ENCODE results near the gene FAM174B.

The FAM174B gene

DNA sequence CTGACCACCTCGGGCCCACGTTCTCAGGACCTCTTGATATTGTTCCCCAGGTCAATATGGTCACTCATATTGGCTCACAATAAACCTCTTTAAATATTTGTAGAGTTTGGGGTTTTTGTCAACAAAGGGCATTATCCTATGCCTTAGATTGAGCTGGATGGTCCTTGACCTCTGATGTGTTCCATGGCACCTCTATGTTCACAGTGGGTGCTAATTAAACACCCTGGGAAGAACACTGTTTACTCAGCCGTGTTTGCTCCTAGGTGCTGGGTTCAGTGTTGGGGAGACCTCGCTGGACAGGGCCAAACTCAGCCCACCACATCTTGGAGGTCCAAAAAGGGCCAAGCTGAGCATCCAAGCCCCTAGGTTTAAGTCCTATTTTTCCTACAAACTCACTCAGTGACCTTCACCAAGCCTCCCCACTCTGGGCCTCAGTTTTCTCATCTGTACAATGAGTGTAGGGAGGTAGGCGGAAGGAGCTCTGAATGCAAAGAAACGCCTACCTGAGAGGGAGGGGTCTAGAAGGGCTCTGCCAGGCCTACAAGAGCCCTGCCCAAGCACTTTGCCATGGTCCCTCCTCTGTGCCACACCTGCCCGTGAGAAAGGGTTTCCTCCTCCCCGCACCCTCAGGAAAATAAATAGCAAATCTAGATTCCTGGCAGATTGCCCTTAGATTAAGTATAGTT is 7.2 kb downstream of the FAM174B start:
- H3K4me3 ChIP-seq (replicated peaks; ENCODE audit: low read depth, low read length) = no peak overlapping the region
- TF ChIP-seq, protein P1, sequence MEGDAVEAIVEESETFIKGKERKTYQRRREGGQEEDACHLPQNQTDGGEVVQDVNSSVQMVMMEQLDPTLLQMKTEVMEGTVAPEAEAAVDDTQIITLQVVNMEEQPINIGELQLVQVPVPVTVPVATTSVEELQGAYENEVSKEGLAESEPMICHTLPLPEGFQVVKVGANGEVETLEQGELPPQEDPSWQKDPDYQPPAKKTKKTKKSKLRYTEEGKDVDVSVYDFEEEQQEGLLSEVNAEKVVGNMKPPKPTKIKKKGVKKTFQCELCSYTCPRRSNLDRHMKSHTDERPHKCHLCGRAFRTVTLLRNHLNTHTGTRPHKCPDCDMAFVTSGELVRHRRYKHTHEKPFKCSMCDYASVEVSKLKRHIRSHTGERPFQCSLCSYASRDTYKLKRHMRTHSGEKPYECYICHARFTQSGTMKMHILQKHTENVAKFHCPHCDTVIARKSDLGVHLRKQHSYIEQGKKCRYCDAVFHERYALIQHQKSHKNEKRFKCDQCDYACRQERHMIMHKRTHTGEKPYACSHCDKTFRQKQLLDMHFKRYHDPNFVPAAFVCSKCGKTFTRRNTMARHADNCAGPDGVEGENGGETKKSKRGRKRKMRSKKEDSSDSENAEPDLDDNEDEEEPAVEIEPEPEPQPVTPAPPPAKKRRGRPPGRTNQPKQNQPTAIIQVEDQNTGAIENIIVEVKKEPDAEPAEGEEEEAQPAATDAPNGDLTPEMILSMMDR (IDR thresholded peaks at IDR 0.05; ENCODE audit: insufficient read depth, low read length, poor library complexity, severe bottlenecking) = no peak
- no peak for DNase-seq (ENCODE audit: extremely low read depth, insufficient read length)

DNA sequence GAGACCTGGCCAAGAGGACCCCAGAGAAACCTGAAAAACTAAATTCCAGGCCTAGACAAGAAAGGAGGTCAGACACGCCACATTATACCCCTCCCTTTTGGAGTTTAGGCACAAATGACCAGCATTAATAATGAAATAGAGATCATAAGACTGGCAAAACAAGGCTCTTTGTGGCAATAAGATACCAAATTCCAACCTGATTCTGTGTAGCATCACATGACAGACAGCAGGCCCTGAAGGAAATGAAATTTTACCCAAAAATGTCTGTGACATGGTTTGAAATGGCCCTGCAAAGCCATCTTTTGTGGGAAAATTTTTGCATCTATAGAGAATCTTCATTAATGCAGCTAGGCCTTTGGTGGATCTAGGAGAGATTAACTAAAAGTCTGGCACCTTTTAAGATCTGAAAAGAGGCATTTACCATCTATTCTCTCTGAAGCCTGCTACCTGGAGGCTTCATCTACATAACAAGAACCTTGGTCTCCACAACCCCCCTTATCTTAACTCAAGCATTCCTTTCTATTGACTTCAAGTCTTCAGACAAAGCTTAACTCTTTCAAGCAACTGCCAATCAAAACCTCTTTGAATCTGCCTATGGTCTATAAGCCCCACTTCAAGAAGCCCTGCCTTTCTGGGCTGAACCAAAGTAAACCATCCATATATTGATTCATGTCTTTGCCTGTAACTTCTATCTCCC is 8.0 kb downstream of the FAM174B start:
- DNase-seq (ENCODE audit: extremely low read depth, insufficient read length) = no peak
- no peak overlapping the region for H3K4me3 ChIP-seq (replicated peaks; ENCODE audit: low read depth, low read length)

More for the DNA sequence above, 7.2 kb downstream of the FAM174B start:
- Histone ChIP-seq H3K36me3 (ENCODE audit: control insufficient read depth, insufficient read depth, low read length) (peaks cover 4% of the 10 kb centered on the region), H3K27me3 (replicated peaks; ENCODE audit: control insufficient read depth, insufficient read depth, low read length) (no peaks in the 10 kb centered on the region)

DNA sequence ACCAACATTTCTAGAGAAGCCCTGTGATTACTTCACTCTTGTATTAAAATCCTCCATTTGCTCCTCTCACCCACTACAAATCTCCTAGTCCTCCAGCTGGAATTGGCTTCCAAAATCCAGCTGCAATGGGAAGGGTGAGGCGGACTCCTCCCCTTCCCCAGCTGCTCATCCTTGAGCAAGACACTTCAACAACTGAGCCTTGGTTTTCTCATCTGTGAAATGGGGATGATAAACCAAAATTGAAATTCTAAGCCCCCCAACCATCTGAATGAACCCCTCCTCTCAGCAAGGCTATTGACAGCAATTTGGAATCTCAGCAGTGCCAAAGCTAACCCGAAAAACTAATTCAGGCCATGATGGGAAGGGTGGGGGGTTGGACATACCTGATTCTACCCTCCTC is 9.4 kb downstream of the FAM174B start:
- H3K27me3 ChIP-seq (replicated peaks; ENCODE audit: control insufficient read depth, insufficient read depth, low read length) = no peaks in the 10 kb centered on the region
- TF ChIP-seq, protein P1 (IDR thresholded peaks at IDR 0.05; ENCODE audit: insufficient read depth, low read length, poor library complexity, severe bottlenecking) = no peak
- no peak overlapping the region for H3K4me3 ChIP-seq (replicated peaks; ENCODE audit: low read depth, low read length)
- H3K36me3 ChIP-seq (ENCODE audit: control insufficient read depth, insufficient read depth, low read length) = peaks cover 1% of the 10 kb centered on the region; the same call in 1 of the 2 replicates
- no peak for DNase-seq (ENCODE audit: extremely low read depth, insufficient read length)

More for the DNA sequence above, 8.0 kb downstream of the FAM174B start:
- peaks cover 4% of the 10 kb centered on the region for H3K36me3 ChIP-seq (ENCODE audit: control insufficient read depth, insufficient read depth, low read length)
- no peaks in the 10 kb centered on the region for H3K27me3 ChIP-seq (replicated peaks; ENCODE audit: control insufficient read depth, insufficient read depth, low read length)
- TF ChIP-seq, protein P1 (IDR thresholded peaks at IDR 0.05; ENCODE audit: insufficient read depth, low read length, poor library complexity, severe bottlenecking) = no peak

DNA sequence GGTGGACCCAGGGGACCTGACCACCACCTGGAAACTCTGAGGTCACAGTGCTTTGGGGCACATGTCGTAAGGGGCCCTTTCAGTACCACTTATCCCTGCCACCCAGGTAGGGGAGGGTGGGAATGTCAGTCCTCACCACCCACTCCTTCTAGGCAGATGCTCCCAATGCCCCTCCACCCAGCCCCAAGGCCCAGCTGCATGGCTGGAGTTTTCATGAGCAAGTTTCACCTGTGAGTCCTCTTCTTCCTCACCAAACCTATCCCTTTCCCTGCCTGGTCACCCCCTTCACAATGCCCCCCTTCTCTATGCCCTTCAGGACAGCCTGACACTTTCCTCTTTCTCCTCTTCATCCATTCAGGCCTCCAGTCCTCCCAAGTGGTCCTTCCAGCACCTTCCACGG is 9.8 kb downstream of the FAM174B start:
- TF ChIP-seq, protein P1 (IDR thresholded peaks at IDR 0.05; ENCODE audit: insufficient read depth, low read length, poor library complexity, severe bottlenecking) = no peak
- no peaks in the 10 kb centered on the region for H3K27me3 ChIP-seq (replicated peaks; ENCODE audit: control insufficient read depth, insufficient read depth, low read length)
- H3K36me3 ChIP-seq (ENCODE audit: control insufficient read depth, insufficient read depth, low read length) = peaks cover 1% of the 10 kb centered on the region; the same call in 1 of the 2 replicates
- no peak overlapping the region for H3K4me3 ChIP-seq (replicated peaks; ENCODE audit: low read depth, low read length)
- DNase-seq (ENCODE audit: extremely low read depth, insufficient read length) = no peak

DNA sequence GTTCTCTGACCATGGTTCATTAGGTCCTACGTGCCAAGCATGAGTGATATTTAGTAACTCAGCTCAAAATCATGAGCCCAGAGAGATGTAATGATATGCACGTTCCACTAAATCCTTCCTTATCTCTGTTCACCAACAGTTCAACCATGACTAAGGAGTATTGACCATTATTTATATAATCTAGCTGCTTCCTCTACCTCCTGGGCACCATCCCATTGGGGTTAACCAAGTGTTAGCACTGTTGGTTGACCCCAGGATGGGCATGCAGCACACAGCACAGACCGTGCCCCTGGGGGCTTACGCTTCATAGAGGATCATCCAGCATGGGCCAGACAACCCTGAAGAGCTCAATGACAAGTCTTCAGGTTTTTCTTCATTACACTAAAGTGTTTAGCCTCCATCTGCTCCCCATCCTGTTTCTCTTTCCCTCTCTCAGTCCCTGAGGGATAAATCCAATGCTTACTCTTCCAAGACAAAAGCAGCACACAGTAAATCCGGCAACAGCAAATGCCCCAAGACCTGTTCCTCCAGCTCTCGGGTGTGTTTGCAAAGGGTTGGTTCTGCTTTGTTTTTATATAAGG is 10.4 kb downstream of the FAM174B start:
- no peaks in the 10 kb centered on the region for H3K27me3 ChIP-seq (replicated peaks; ENCODE audit: control insufficient read depth, insufficient read depth, low read length)
- H3K4me3 ChIP-seq (replicated peaks; ENCODE audit: low read depth, low read length) = no peak overlapping the region
- TF ChIP-seq, protein P1 (IDR thresholded peaks at IDR 0.05; ENCODE audit: insufficient read depth, low read length, poor library complexity, severe bottlenecking) = no peak
- DNase-seq (ENCODE audit: extremely low read depth, insufficient read length) = no peak
- 0 out of 2 replicates have a peak, but pooled peaks cover 1% of the 10 kb centered on the region for H3K36me3 ChIP-seq (ENCODE audit: control insufficient read depth, insufficient read depth, low read length)
